Left lung (tissue), 10 donors: ENCODE measurements around the gene OPCML. TPM values are rescaled to one million over a fixed set of nuclear protein-coding genes. Genes with fewer than 3 reads are reported as not detected.

Source experiments
- ATAC-seq: fragments of 200-7000 bp; cut with Tn5 transposase; one replicate; pipeline ENCODE4 v1.9.1; 2020; ENCODE audit warnings: moderate library complexity
- DNase-seq, 4 donors: peaks; one replicate each; pipeline ENCODE4 v3.0.0-alpha.2; 2013 to 2020
- H3K27ac ChIP-seq, 2 donors: fragments of 200-600 bp; sonication (generic) in 1 of 2; one replicate each; pipeline versions ENCODE4 v1.5.0 to v1.8.0; 2020 to 2021
- H3K27me3 ChIP-seq, 2 donors: fragments of 200-600 bp; sonication (generic) in 1 of 2; one replicate each; pipeline versions ENCODE4 v1.5.0 to v1.8.0; 2020 to 2021
- H3K36me3 ChIP-seq, 2 donors: fragments of 200-600 bp; sonication (generic) in 1 of 2; one replicate each; pipeline versions ENCODE4 v1.5.0 to v1.8.0; 2020 to 2021
- H3K4me1 ChIP-seq, 2 donors: fragments of 200-600 bp; one replicate each; pipeline ENCODE4 v1.8.0; 2021
- H3K4me3 ChIP-seq, 2 donors: fragments of 200-600 bp; sonication (generic) in 1 of 2; one replicate each; pipeline versions ENCODE4 v1.5.0 to v1.8.0; 2020 to 2021; ENCODE audit warnings: mild to moderate bottlenecking in 1 of 2
- H3K9me3 ChIP-seq, 2 donors: fragments of 200-600 bp; sonication (generic) in 1 of 2; one replicate each; pipeline versions ENCODE4 v1.5.0 to v1.8.0; 2020 to 2021
- CTCF ChIP-seq, 2 donors: fragments of 200-600 bp; sonication (generic) in 1 of 2; IDR thresholded peaks; one replicate each; pipeline versions ENCODE4 v1.5.0 to v1.8.0; 2021; ENCODE audit warnings: antibody characterized with exemption in 2 of 2
- intact Hi-C, 2 donors: fragments of 100-400 bp; cut with DNase I; formaldehyde crosslinking; loops; one replicate each; pipeline versions ENCODE4 v1.11.2 to v1.14.2; 2022
- polyA plus RNA-seq, 6 donors: library from polyadenylated mRNA; unstranded; fragments of 120-200 nt; gene quantifications; one replicate each; pipeline ENCODE4 v1.2.1, GENCODE V29; 2013; ENCODE audit not compliant: insufficient read length in 6 of 6
- total RNA-seq, 2 donors: library from RNA; stranded (reverse); fragmentation: NEBNext Ultra II Directional; extraction: Animal tissue kit (Norgen Biotek cat#: 25700); gene quantifications; one replicate each; pipeline ENCODE4 v1.2.1, GENCODE V29; 2021
- donor health status: DM: no; HTN: yes; CAD: no.
- donor health status: DM: no; HTN: no; CAD: no.

The OPCML gene
- total and polyA plus RNA-seq, 8 donors: 0.98 to 5.3 (median 1.9) TPM; not detected in 2

GRCh38 chr11:132782102-132782501 is 750.2 kb downstream of the OPCML start:
- TF ChIP-seq CTCF (IDR thresholded peaks at IDR 0.05): no peak
- H3K9me3 ChIP-seq: no peaks in the 10 kb centered on the region
- ATAC-seq (no peak), DNase-seq (no peak)
- H3K27ac ChIP-seq: no peak overlapping the region
- H3K27me3 ChIP-seq: no peaks in the 10 kb centered on the region
- H3K4me3 ChIP-seq: no peak overlapping the region
- H3K36me3 ChIP-seq: no peaks in the 10 kb centered on the region
- intact Hi-C loops: no loop called here
- H3K4me1 ChIP-seq: no peaks in the 10 kb centered on the region

GRCh38 chr11:132780046-132780445 is 752.3 kb downstream of the OPCML start:
- no peak overlapping the region for H3K27ac ChIP-seq
- no peak for DNase-seq
- H3K4me3 ChIP-seq: no peak overlapping the region
- no peak for ATAC-seq
- no peak for TF ChIP-seq CTCF (IDR thresholded peaks at IDR 0.05)
- no peaks in the 10 kb centered on the region for H3K9me3 ChIP-seq
- no peaks in the 10 kb centered on the region for H3K36me3 ChIP-seq
- intact Hi-C loops: no loop called here
- H3K27me3 ChIP-seq: no peaks in the 10 kb centered on the region
- H3K4me1 ChIP-seq: no peaks in the 10 kb centered on the region

- Histone ChIP-seq H3K27me3 (no peaks in the 10 kb centered on the region), H3K4me3 (no peak overlapping the region), H3K36me3 (no peaks in the 10 kb centered on the region), H3K27ac (no peak overlapping the region), H3K9me3 (no peaks in the 10 kb centered on the region), H3K4me1 (no peaks in the 10 kb centered on the region)
- intact Hi-C loops: no loop called here
- ATAC-seq (no peak), DNase-seq (no peak)
- TF ChIP-seq CTCF (IDR thresholded peaks at IDR 0.05): no peak
Observed at GRCh38 chr11:132779497-132779896, 752.8 kb downstream of the OPCML start.

GRCh38 chr11:132777067-132777975 is 755.0 kb downstream of the OPCML start:
- DNase-seq (no peak), ATAC-seq (no peak)
- intact Hi-C loops: no loop called here
- no peaks in the 10 kb centered on the region for H3K9me3 ChIP-seq
- TF ChIP-seq CTCF (IDR thresholded peaks at IDR 0.05): no peak
- no peaks in the 10 kb centered on the region for H3K4me1 ChIP-seq
- H3K4me3 ChIP-seq: no peak overlapping the region
- no peak overlapping the region for H3K27ac ChIP-seq
- H3K27me3 ChIP-seq: no peaks in the 10 kb centered on the region
- no peaks in the 10 kb centered on the region for H3K36me3 ChIP-seq

GRCh38 chr11:132773751-132774150 is 758.5 kb downstream of the OPCML start:
- H3K4me3 ChIP-seq: no peak overlapping the region
- H3K36me3 ChIP-seq: no peaks in the 10 kb centered on the region
- no peaks in the 10 kb centered on the region for H3K4me1 ChIP-seq
- intact Hi-C loops: no loop called here
- ATAC-seq (no peak), DNase-seq (no peak)
- no peak overlapping the region for H3K27ac ChIP-seq
- no peaks in the 10 kb centered on the region for H3K9me3 ChIP-seq
- TF ChIP-seq CTCF (IDR thresholded peaks at IDR 0.05): no peak
- H3K27me3 ChIP-seq: no peaks in the 10 kb centered on the region
